HEK293T (cell line): Measurements from ENCODE around the gene RNF213.

Experiments used
- CTCF ChIA-PET: fragments of 350-600 bp; formaldehyde crosslinking; extraction: SDS; loops from one replicate; lab custom pipeline; 2021; ENCODE audit warnings: antibody characterized with exemption, inconsistent platforms; lab: Yijun Ruan, JAX
- POLR2A ChIA-PET: fragments of 350-600 bp; formaldehyde crosslinking; extraction: SDS; loops from one replicate; lab custom pipeline; 2020; ENCODE audit warnings: antibody characterized with exemption, inconsistent platforms; lab: Yijun Ruan, JAX
- DNase-seq: peaks from one replicate; pipeline ENCODE4 v3.0.0; 2012; ENCODE audit warnings: mixed read lengths; ENCODE audit errors: extremely low spot score
- ARNT ChIP-seq: fragments of 450-650 bp; IDR thresholded peaks from 2 replicates; pipeline ENCODE4 v1.6.1; 2017; ENCODE audit warnings: mild to moderate bottlenecking
- BHLHE40 ChIP-seq: fragments of 450-650 bp; IDR thresholded peaks from 2 replicates; pipeline ENCODE4 v1.6.1; 2016; ENCODE audit warnings: mild to moderate bottlenecking, moderate library complexity, borderline replicate concordance
- ELF4 ChIP-seq: fragments of 450-650 bp; IDR thresholded peaks from 2 replicates; pipeline ENCODE4 v1.6.1; 2017; ENCODE audit warnings: antibody characterized with exemption
- FOXA1 ChIP-seq: fragments of 450-650 bp; IDR thresholded peaks from 2 replicates; pipeline ENCODE4 v1.6.1; 2016; ENCODE audit warnings: mild to moderate bottlenecking
- FOXK2 ChIP-seq: fragments of 450-650 bp; IDR thresholded peaks from 2 replicates; pipeline ENCODE4 v1.6.1; 2016; ENCODE audit warnings: mild to moderate bottlenecking
- FOXM1 ChIP-seq: fragments of 450-650 bp; IDR thresholded peaks from 2 replicates; pipeline ENCODE4 v1.6.1; 2017; ENCODE audit warnings: mild to moderate bottlenecking, borderline replicate concordance
- HDGF ChIP-seq: fragments of 450-650 bp; IDR thresholded peaks from 2 replicates; pipeline ENCODE4 v1.6.1; 2017; ENCODE audit warnings: antibody characterized with exemption, borderline replicate concordance
- L3MBTL2 ChIP-seq: fragments of 450-650 bp; conservative IDR thresholded peaks from 2 replicates; pipeline ENCODE4 v1.6.1; 2016; ENCODE audit warnings: mild to moderate bottlenecking
- LEF1 ChIP-seq: fragments of 450-650 bp; IDR thresholded peaks from 2 replicates; pipeline ENCODE4 v1.6.1; 2017; ENCODE audit warnings: mild to moderate bottlenecking, borderline replicate concordance
- NFRKB ChIP-seq: fragments of 450-650 bp; IDR thresholded peaks from 2 replicates; pipeline ENCODE4 v1.6.1; 2016; ENCODE audit warnings: mild to moderate bottlenecking, moderate library complexity
- SUZ12 ChIP-seq: fragments of 450-650 bp; IDR thresholded peaks from 2 replicates; pipeline ENCODE4 v1.6.1; 2016; ENCODE audit warnings: mild to moderate bottlenecking
- TARDBP ChIP-seq: fragments of 450-650 bp; IDR thresholded peaks from 2 replicates; pipeline ENCODE4 v1.6.1; 2016
- TF ChIP-seq, protein P1 (sequence below): fragments of 450-650 bp; IDR thresholded peaks from 2 replicates; pipeline ENCODE4 v1.6.1; 2016

RNF213 gene

DNA sequence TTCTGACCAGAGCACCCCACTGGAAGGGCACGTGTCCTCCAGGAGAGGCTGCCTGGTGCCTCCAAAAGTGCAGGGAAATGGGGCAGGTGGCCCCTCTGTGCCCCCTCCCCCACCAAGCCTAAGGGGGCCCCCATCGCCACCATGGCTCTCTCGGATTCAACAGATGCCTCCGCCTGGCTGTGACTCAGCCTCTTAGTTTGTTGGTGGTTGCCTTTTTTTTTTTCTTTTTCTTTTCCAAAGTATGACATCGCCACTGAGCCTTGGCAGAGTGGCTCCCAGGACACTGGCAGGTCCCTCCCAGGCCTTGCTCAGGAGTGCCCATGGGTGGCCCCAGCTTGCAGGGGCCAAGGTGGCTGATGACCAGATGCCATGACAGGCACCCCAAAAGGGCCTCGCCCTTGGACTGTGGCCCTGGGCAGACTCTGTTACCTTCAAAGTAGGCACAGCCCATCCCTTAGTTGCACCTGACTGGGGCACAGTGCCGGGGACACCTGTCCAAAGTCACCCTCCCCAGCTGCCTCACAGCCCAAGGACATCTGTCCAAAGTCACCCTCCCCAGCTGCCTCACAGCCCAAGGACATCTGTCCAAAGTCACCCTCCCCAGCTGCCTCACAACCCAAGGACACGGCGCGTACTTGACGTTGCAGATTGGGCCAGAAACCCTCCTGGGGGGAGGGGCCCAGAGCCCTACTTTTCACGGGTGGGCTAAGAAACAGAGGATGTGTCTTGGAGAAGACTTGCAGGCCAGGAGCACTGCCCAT lies 186.2 kb downstream of the RNF213 start:
- POLR2A ChIA-PET, result interaction anchor here (8.0 kb wide), 1 partner anchor 8 kb away, joined by 56 read pairs; no protein-coding TSS in a partner anchor
- DNase-seq, result no peak
- TF ChIP-seq FOXM1, result no peak
- TF ChIP-seq, protein P1, sequence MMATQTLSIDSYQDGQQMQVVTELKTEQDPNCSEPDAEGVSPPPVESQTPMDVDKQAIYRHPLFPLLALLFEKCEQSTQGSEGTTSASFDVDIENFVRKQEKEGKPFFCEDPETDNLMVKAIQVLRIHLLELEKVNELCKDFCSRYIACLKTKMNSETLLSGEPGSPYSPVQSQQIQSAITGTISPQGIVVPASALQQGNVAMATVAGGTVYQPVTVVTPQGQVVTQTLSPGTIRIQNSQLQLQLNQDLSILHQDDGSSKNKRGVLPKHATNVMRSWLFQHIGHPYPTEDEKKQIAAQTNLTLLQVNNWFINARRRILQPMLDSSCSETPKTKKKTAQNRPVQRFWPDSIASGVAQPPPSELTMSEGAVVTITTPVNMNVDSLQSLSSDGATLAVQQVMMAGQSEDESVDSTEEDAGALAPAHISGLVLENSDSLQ, result no peak
- CTCF ChIA-PET, result interaction anchor here (0.9 to 1.1 kb wide), 2 partner anchors 20 to 129 kb away, joined by 3 to 4 read pairs; no protein-coding TSS in a partner anchor

DNA sequence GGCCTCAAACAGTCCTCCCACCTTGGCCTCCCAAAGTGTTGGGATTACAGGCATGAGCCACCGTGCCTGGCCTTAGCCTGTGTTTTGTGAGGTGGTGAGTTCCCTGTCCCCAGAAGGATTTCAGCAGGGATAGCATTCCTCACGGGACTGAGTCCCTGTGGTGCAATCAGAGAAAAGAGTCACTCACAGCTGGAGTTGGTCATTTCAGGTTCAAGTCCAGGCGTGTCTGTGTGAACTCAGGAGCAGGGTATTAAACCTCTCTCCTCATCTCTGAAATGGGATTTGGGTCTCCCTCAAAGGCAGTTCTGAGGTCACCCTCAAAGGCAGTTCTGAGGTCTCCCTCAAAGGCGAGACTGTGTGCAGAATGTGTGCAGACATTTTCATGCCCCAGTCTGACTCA lies 187.1 kb downstream of the RNF213 start:
- CTCF ChIA-PET, result interaction anchor here (0.6 to 1.1 kb wide), 3 partner anchors 21 to 539 kb away, joined by 3 to 4 read pairs (median 3); no protein-coding TSS in a partner anchor
- DNase-seq, result no peak
- TF ChIP-seq SUZ12 (no peak), FOXK2 (no peak), FOXA1 (no peak), LEF1 (no peak), BHLHE40 (no peak), TARDBP (no peak), HDGF (no peak), L3MBTL2 (no peak), ARNT (no peak), NFRKB (no peak), ELF4 (no peak)
- TF ChIP-seq, protein P1, result no peak
- POLR2A ChIA-PET, result no interaction called here
